H9 (cell line): ENCODE data around the gene ENDOV. TPM values are rescaled to one million over a fixed set of nuclear protein-coding genes. Genes with fewer than 3 reads are reported as not detected.

Experiments used
- DNase-seq: peaks from one replicate; pipeline ENCODE4 v3.0.0-alpha.2; 2017
- H2AFZ ChIP-seq: one replicate; pipeline ENCODE4 v1.6.1; 2013; ENCODE audit warnings: mild to moderate bottlenecking, low read length, control low read depth, moderate library complexity
- H2AK5ac ChIP-seq: 2 replicates; pipeline ENCODE4 v1.6.1; 2013; ENCODE audit warnings: low read length, control low read depth, mixed read lengths; ENCODE audit not compliant: insufficient read length
- H2BK120ac ChIP-seq: one replicate; pipeline ENCODE4 v1.6.1; 2013; ENCODE audit warnings: low read depth, mild to moderate bottlenecking, low read length, control low read depth, inconsistent platforms; ENCODE audit not compliant: poor library complexity, severe bottlenecking
- H2BK12ac ChIP-seq: 2 replicates; pipeline ENCODE4 v1.6.1; 2013; ENCODE audit warnings: low read length, control low read depth, mixed read lengths, low read depth; ENCODE audit not compliant: insufficient read length
- H2BK15ac ChIP-seq: 2 replicates; pipeline ENCODE4 v1.6.1; 2013; ENCODE audit warnings: low read depth, low read length, control low read depth
- H2BK20ac ChIP-seq: one replicate; pipeline ENCODE4 v1.6.1; 2013; ENCODE audit warnings: low read depth, mild to moderate bottlenecking, low read length, control low read depth, inconsistent platforms; ENCODE audit not compliant: poor library complexity, severe bottlenecking
- H2BK5ac ChIP-seq: 2 replicates; pipeline ENCODE4 v1.6.1; 2013; ENCODE audit warnings: low read length, control low read depth, mixed read lengths; ENCODE audit not compliant: insufficient read length
- H3K14ac ChIP-seq: 2 replicates; pipeline ENCODE4 v1.6.1; 2013; ENCODE audit warnings: low read length, control low read depth; ENCODE audit not compliant: insufficient read depth
- H3K18ac ChIP-seq: 2 replicates; pipeline ENCODE4 v1.6.1; 2013; ENCODE audit warnings: low read depth, mild to moderate bottlenecking, mixed read lengths, low read length, control low read depth; ENCODE audit not compliant: insufficient read length
- H3K23ac ChIP-seq: 2 replicates; pipeline ENCODE4 v1.6.1; 2013; ENCODE audit warnings: low read length, control low read depth, mixed read lengths, low read depth; ENCODE audit not compliant: insufficient read length
- H3K23me2 ChIP-seq: 2 replicates; pipeline ENCODE4 v1.6.1; 2013; ENCODE audit warnings: low read depth, mild to moderate bottlenecking, mixed read lengths, low read length, control low read depth; ENCODE audit not compliant: insufficient read length, poor library complexity, severe bottlenecking
- H3K27ac ChIP-seq: 2 replicates; pipeline ENCODE4 v1.5.1; 2013; ENCODE audit warnings: low read length, control low read depth, mixed read lengths, low read depth; ENCODE audit not compliant: insufficient read length
- H3K27me3 ChIP-seq: 2 replicates; pipeline ENCODE4 v1.6.1; 2013; ENCODE audit warnings: low read length, control low read depth, inconsistent platforms; ENCODE audit not compliant: insufficient read depth
- H3K4ac ChIP-seq: 2 replicates; pipeline ENCODE4 v1.6.1; 2013; ENCODE audit warnings: low read depth, mild to moderate bottlenecking, control low read depth, inconsistent platforms, low read length, moderate library complexity
- H3K4me1 ChIP-seq: 2 replicates; pipeline ENCODE4 v1.6.1; 2013; ENCODE audit warnings: low read length, control low read depth, inconsistent platforms; ENCODE audit not compliant: insufficient read depth
- H3K4me2 ChIP-seq: 2 replicates; pipeline ENCODE4 v1.6.1; 2013; ENCODE audit warnings: low read length, control low read depth, mixed read lengths; ENCODE audit not compliant: insufficient read length, insufficient read depth
- H3K56ac ChIP-seq: 2 replicates; pipeline ENCODE4 v1.6.1; 2013; ENCODE audit warnings: low read depth, mild to moderate bottlenecking, mixed read lengths, low read length, control low read depth; ENCODE audit not compliant: insufficient read length
- H3K79me1 ChIP-seq: 2 replicates; pipeline ENCODE4 v1.6.1; 2013; ENCODE audit warnings: low read depth, mild to moderate bottlenecking, moderate library complexity, low read length, control low read depth, inconsistent platforms; ENCODE audit not compliant: insufficient read depth, poor library complexity, severe bottlenecking
- H3K79me2 ChIP-seq: 2 replicates; pipeline ENCODE4 v1.6.1; 2013; ENCODE audit warnings: low read length, control low read depth, inconsistent platforms; ENCODE audit not compliant: insufficient read depth
- H3K9ac ChIP-seq: 2 replicates; pipeline ENCODE4 v1.6.1; 2013; ENCODE audit warnings: low read length, control low read depth, mixed read lengths; ENCODE audit not compliant: insufficient read length; ENCODE audit errors: extremely low read depth
- H3K9me3 ChIP-seq: one replicate; pipeline ENCODE4 v1.6.1; 2013; ENCODE audit warnings: low read depth, low read length, inconsistent platforms; ENCODE audit not compliant: control insufficient read depth
- H3T11ph ChIP-seq: one replicate; pipeline ENCODE4 v1.6.1; 2013; ENCODE audit warnings: mild to moderate bottlenecking, low read length, control low read depth, inconsistent platforms
- H4K20me1 ChIP-seq: one replicate; pipeline ENCODE4 v1.6.1; 2013; ENCODE audit not compliant: control insufficient read depth, insufficient read length, insufficient read depth
- H4K5ac ChIP-seq: 2 replicates; pipeline ENCODE4 v1.6.1; 2013; ENCODE audit warnings: low read depth, mild to moderate bottlenecking, mixed read lengths, low read length, control low read depth; ENCODE audit not compliant: insufficient read length
- H4K8ac ChIP-seq: replicated peaks from 2 replicates; pipeline ENCODE4 v1.6.1; 2013; ENCODE audit warnings: low read length, control low read depth, mixed read lengths, low read depth; ENCODE audit not compliant: insufficient read length
- H4K91ac ChIP-seq: 2 replicates; pipeline ENCODE4 v1.6.1; 2013; ENCODE audit warnings: low read depth, mild to moderate bottlenecking, moderate library complexity, mixed read lengths, low read length, control low read depth; ENCODE audit not compliant: insufficient read length
- H3K27ac Mint-ChIP-seq, 3 experiments: 2 replicates in 2 of 3; 3 replicates in 1 of 3; pipeline ENCODE4 v1.8.0; 2020 to 2021; ENCODE audit warnings: mixed read lengths in 3 of 3, mild to moderate bottlenecking in 1 of 3, moderate library complexity in 1 of 3
- H3K27me3 Mint-ChIP-seq: 2 replicates; pipeline ENCODE4 v1.8.0; 2021; ENCODE audit warnings: low read depth, mild to moderate bottlenecking, moderate library complexity, mixed read lengths
- H3K36me3 Mint-ChIP-seq, 3 experiments: 2 replicates in 2 of 3; 3 replicates in 1 of 3; pipeline ENCODE4 v1.8.0; 2020 to 2021; ENCODE audit warnings: low read depth in 3 of 3, mixed read lengths in 3 of 3; ENCODE audit not compliant: insufficient read depth in 1 of 3
- H3K4me1 Mint-ChIP-seq, 2 experiments: 2 replicates each; pipeline ENCODE4 v1.8.0; 2020; ENCODE audit warnings: mixed read lengths in 2 of 2
- H3K4me3 Mint-ChIP-seq, 2 experiments: 2 replicates in 1 of 2; 3 replicates in 1 of 2; pipeline ENCODE4 v1.8.0; 2020 to 2021; ENCODE audit warnings: mild to moderate bottlenecking in 2 of 2, mixed read lengths in 2 of 2, moderate library complexity in 1 of 2
- H3K9me3 Mint-ChIP-seq, 2 experiments: 2 replicates in 1 of 2; 3 replicates in 1 of 2; pipeline ENCODE4 v1.8.0; 2020; ENCODE audit warnings: mild to moderate bottlenecking in 2 of 2, mixed read lengths in 2 of 2, moderate library complexity in 1 of 2
- CTCF ChIP-seq: fragments of 200-600 bp; sonication (generic); conservative IDR thresholded peaks from 3 replicates; pipeline ENCODE4 v1.8.0; 2021; ENCODE audit warnings: antibody characterized with exemption, mild to moderate bottlenecking
- WGBS: extraction: QIAGEN DNeasy Blood & Tissue Kit; methylation state at CpG from one replicate; pipeline ENCODE4 v1.1.7; 2013; ENCODE audit warnings: missing lambda C conversion rate, low lambda C conversion rate, mixed read lengths; ENCODE audit not compliant: insufficient read length; ENCODE audit errors: extremely low coverage; 5-methylcytosine and 5-hydroxymethylcytosine counted together
- total RNA-seq: library from RNA; stranded (reverse); gene quantifications from 2 replicates; pipeline ENCODE4 v1.2.1, GENCODE V29; 2021

The ENDOV gene
- total RNA-seq, 1 experiment from 2014 or later = 17.1 TPM

DNA sequence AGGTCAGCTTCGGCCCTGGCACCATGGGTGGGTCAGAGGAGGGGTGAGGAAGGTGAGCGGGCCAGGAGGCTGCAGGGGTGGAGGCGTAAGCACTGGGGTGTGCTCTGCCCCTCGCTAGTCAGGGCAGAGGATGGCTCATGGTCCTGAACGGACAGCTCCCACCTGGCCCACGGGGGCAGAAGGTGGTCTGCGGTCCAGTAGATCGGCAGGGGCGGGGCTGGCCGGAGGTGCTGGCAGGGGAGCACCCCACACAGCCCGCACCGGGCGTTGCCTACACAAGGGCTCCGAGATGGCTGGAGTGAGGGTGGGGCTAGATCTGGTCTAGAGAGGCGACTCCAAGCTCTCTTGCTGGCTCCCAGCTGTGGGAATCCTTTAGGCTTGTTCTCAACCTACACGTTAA lies 53.3 kb downstream of the ENDOV start:
- no peaks in the 10 kb centered on the region for H3K23me2 ChIP-seq
- H3K79me1 ChIP-seq = no peaks in the 10 kb centered on the region
- no peak overlapping the region for H3K4me3 Mint-ChIP-seq
- H2BK15ac ChIP-seq = no peak overlapping the region
- H2BK120ac ChIP-seq = no peak overlapping the region
- no peak overlapping the region for H4K5ac ChIP-seq
- H3K4me1 ChIP-seq = no peaks in the 10 kb centered on the region
- no peaks in the 10 kb centered on the region for H4K20me1 ChIP-seq
- H2BK20ac ChIP-seq = no peak overlapping the region
- no peak overlapping the region for H2AFZ ChIP-seq
- H3K9ac ChIP-seq = no peak overlapping the region
- H3K56ac ChIP-seq = no peak overlapping the region
- peak; percentile 80 for DNase-seq
- WGBS = no CpG with 5 or more reads among the region's 16 CpGs
- H3T11ph ChIP-seq = no peak overlapping the region
- H3K27me3 ChIP-seq = peaks cover 9% of the 10 kb centered on the region; the same call in 1 of the 2 replicates
- no peak overlapping the region for H3K27ac Mint-ChIP-seq
- H2BK5ac ChIP-seq = no peak overlapping the region
- peaks cover 0 to 39% (median 1%) of the 10 kb centered on the region in 3 experiments; a peak in 3 of 7 replicates for H3K36me3 Mint-ChIP-seq
- no peak overlapping the region for H3K4ac ChIP-seq
- TF ChIP-seq CTCF = no peak
- no peaks in the 10 kb centered on the region for H3K9me3 ChIP-seq
- no peak overlapping the region for H3K18ac ChIP-seq
- no peak overlapping the region for H3K27ac ChIP-seq
- peaks cover 0 to 21% of the 10 kb centered on the region in 2 experiments; a peak in 2 of 4 replicates for H3K4me1 Mint-ChIP-seq
- H3K9me3 Mint-ChIP-seq = no peaks in the 10 kb centered on the region
- no peak overlapping the region for H3K14ac ChIP-seq
- H3K23ac ChIP-seq = no peak overlapping the region
- H3K27me3 Mint-ChIP-seq = peaks cover 80% of the 10 kb centered on the region
- H3K79me2 ChIP-seq = no peaks in the 10 kb centered on the region
- no peak overlapping the region for H4K8ac ChIP-seq
- H2AK5ac ChIP-seq = no peak overlapping the region
- H2BK12ac ChIP-seq = no peak overlapping the region
- no peak overlapping the region for H3K4me2 ChIP-seq
- H4K91ac ChIP-seq = no peak overlapping the region
